Smooth muscle cell of the coronary artery (primary cell): ENCODE measurements around the gene SPATA31A1. TPM values are rescaled to one million over a fixed set of nuclear protein-coding genes. Genes with fewer than 3 reads are reported as not detected.

Source experiments
- total RNA-seq: library from RNA; depleted of rRNA; stranded (reverse); fragments of >200 nt; gene quantifications from 2 replicates; pipeline ENCODE4 v1.2.3, GENCODE V29; 2014; ENCODE audit warnings: low replicate concordance

Gene SPATA31A1
- not detected in 2 replicates for total RNA-seq

GRCh38 chr9:39355369-39355768, at the start of gene SPATA31A1:
Gene SPATA31A1, plus strand, starts transcription at chr9:39355669. Its CDS starts 62 bp downstream, at chr9:39355731.

Other genes with a start within 250 kb of the SPATA31A1 start
- 0.12 and 5.6 TPM in 2 replicates for gene CNTNAP3, start 67.5 kb upstream of the SPATA31A1 start, total RNA-seq